Astrocyte of the cerebellum (primary cell): ENCODE measurements around the gene PTPRB.

Experiments
- DNase-seq: peaks from one replicate; pipeline ENCODE4 v3.0.0-alpha.2; 2011; ENCODE audit warnings: low read depth
- H3K4me3 ChIP-seq: 2 replicates; pipeline ENCODE4 v1.5.1; 2011; ENCODE audit warnings: mild to moderate bottlenecking, low read depth, low read length, moderate library complexity
- in situ Hi-C: cut with HindIII; loops from 2 replicates; pipeline ENCODE4 v1.10.0; 2017; ENCODE audit warnings: low sequenced_read_pairs
- TF ChIP-seq, protein P1 (sequence below): IDR thresholded peaks from 2 replicates; pipeline ENCODE4 v1.5.1; 2012; ENCODE audit warnings: low read length, low read depth, moderate library complexity, mild to moderate bottlenecking; ENCODE audit errors: missing control alignments

The PTPRB gene

DNA sequence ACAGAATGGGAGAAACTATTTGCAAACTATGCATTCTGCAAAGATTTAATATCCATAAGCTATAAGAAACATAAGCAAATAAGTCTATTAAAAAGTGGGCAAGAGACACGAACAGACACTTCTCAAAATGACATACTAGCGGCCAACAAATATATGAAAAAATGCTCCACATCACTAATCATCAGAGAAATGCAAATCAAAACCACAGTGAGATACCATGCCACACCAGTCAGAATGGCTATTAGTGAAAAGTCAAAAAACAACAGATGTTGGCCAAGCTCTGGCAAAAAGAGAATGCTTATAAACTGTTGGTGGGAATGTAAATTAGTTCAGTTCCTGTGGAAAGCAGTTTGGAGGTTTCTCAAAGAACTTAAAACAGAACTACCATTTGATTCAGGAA lies 149.8 kb downstream of the PTPRB start:
- no peak overlapping the region for H3K4me3 ChIP-seq
- DNase-seq: no peak
- TF ChIP-seq, protein P1, sequence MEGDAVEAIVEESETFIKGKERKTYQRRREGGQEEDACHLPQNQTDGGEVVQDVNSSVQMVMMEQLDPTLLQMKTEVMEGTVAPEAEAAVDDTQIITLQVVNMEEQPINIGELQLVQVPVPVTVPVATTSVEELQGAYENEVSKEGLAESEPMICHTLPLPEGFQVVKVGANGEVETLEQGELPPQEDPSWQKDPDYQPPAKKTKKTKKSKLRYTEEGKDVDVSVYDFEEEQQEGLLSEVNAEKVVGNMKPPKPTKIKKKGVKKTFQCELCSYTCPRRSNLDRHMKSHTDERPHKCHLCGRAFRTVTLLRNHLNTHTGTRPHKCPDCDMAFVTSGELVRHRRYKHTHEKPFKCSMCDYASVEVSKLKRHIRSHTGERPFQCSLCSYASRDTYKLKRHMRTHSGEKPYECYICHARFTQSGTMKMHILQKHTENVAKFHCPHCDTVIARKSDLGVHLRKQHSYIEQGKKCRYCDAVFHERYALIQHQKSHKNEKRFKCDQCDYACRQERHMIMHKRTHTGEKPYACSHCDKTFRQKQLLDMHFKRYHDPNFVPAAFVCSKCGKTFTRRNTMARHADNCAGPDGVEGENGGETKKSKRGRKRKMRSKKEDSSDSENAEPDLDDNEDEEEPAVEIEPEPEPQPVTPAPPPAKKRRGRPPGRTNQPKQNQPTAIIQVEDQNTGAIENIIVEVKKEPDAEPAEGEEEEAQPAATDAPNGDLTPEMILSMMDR: no peak
- in situ Hi-C loops: no loop called here

DNA sequence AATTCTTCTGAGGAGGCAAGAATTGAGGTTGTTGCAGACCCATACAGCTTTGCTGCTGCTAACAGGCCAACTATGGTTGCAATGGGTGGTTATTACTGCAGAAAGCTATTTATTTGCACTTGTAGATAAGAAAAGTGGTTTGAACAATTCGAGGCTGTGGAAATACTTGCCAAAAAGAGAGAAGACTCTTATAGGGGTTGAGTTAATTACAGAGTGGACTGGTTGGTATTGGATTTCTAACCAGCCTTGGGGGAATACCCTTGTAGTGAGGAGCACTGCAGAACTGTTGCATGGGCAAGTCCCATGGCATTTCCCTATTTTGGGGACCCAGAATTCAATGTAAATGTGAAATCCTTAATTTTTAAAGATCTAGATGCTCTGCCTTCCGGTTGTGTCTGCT lies 150.6 kb downstream of the PTPRB start:
- H3K4me3 ChIP-seq: no peak overlapping the region
- TF ChIP-seq, protein P1: no peak
- in situ Hi-C loops: no loop called here
- no peak for DNase-seq

DNA sequence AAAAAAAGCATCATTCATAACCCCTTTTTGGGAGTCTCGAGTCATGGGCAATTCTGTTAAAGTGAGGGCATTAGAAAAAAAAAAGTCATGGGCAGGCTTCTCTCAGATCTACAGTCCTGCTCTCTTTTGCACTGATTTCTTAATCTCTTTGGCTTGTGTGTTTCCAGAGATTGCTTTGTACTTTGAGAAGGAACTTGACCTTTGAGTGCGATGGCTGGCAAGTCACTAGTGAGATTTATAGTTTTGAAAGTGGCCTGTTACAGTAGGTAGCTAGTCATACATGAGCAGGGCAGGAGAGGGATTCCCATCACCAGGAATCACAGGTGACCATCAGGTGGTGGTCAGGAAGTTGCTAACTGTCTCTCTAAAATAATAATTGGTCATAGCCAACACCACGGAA lies 151.5 kb downstream of the PTPRB start:
- DNase-seq: no peak
- TF ChIP-seq, protein P1: no peak
- in situ Hi-C loops: no loop called here
- H3K4me3 ChIP-seq: no peak overlapping the region

DNA sequence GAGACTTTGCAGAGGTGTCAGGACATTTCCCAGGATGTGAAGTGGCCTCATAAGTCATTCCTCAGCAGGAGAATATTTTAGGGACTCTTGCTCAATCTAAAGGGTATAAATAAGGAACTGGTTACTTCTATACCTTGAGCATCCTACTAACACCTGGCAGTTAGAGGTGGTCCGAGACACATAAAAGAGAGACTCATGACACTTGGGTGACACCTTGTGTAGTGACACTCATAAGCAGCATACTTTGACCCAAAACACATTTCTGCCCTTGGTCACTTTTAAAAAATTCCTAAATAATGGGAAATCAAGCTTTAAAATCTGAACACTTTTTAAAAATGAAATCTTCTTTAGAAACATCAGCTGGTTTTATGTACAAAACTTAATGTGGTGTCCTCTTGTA lies 152.8 kb downstream of the PTPRB start:
- no peak for DNase-seq
- in situ Hi-C loops: no loop called here
- no peak overlapping the region for H3K4me3 ChIP-seq
- TF ChIP-seq, protein P1: no peak

DNA sequence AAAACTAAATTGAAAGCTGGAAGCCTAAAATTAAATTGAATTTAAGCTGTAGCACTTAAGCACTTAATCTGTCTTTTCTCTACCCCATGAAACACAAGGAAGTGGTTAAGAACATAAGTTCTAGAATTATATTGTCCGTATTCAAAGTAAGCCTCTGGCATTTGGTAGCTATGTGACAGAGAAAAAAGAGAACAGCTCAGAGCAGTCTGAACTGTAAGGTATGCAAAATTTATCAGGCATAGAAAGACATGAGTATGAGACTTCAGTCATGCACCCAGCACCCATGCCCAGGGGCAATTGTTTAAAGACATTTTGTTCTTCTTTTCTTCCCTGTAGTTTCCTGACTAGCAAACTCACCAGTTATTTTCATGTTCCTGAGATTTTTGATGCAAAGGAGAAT lies 154.5 kb downstream of the PTPRB start:
- in situ Hi-C loops: no loop called here

DNA sequence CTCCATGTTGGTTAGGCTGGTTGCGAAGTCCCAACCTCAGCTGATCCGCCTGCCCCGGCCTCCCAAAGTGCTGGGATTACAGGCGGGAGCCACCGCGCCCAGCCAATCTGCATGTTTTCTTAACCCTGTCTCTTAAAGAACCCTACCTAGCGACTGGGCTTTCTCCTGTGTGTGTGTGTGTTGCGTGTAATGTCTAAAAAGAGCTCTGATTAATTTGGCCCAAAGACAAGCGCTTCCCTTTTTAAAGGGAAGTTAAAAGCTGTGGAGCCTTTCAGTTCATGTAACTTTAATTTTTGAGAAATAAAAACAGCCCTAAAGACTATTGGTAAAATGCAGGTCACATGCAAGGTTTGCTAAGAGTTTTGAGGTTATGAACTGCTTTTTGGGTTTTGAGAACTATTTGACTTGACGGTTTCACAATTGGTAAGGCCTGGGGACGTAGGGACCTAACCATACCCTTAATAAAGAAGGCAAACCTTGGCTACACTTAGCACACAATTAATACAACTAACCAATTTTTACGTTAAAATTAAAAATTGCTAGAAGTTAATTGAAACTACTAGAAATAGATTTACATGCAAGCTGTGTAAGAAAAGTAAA lies 167.9 kb downstream of the PTPRB start:
- TF ChIP-seq, protein P1: no peak
- DNase-seq: no peak
- in situ Hi-C loops: no loop called here
- no peak overlapping the region for H3K4me3 ChIP-seq

More for the DNA sequence above, 154.5 kb downstream of the PTPRB start:
- no peak overlapping the region for H3K4me3 ChIP-seq
- TF ChIP-seq, protein P1: no peak
- no peak for DNase-seq

DNA sequence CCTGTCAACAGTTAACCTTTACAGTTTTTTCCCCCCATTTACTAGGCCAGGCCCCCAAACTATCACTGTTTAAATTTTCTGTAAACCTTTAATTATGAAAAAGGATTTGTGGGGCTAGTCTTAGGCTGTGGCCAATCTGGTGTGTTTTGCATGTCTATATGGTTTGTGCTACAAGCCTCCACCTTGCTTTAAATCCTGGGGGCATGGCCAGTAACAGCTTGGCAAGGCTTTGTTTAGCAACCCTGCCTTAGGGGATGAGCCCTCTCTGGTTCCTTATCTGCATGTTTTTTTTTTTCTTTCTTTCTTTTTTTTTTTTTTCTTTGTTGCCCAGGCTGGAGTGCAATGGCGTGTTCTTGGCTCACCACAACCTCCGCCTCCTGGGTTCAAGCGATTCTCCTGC lies 168.5 kb downstream of the PTPRB start:
- no peak for DNase-seq
- TF ChIP-seq, protein P1: no peak
- H3K4me3 ChIP-seq: no peak overlapping the region
- in situ Hi-C loops: no loop called here
